Neural cell (in vitro differentiated cells): Measurements from ENCODE around the gene SPHK2. TPM values are rescaled to one million over a fixed set of nuclear protein-coding genes. Genes with fewer than 3 reads are reported as not detected.

ENCODE experiments used
- H2AFZ ChIP-seq: fragments of 200-600, 300-800 bp; sonication (generic), shearing (Covaris generic); 2 replicates; pipeline ENCODE4 v1.6.0; 2014; ENCODE audit warnings: low read depth, mild to moderate bottlenecking, antibody characterized with exemption, low read length, moderate library complexity
- H3F3A ChIP-seq: fragments of 200-600 bp; shearing (Covaris generic); 2 replicates; pipeline ENCODE4 v1.6.1; 2016; ENCODE audit warnings: mild to moderate bottlenecking, moderate library complexity, mixed read lengths, antibody characterized with exemption, low read length; ENCODE audit not compliant: insufficient read depth, poor library complexity, severe bottlenecking
- H3K27ac ChIP-seq: fragments of 200-600, 300-800 bp; sonication (generic), shearing (Covaris generic); 2 replicates; pipeline ENCODE4 v1.5.1; 2014; ENCODE audit warnings: mild to moderate bottlenecking, low read length, moderate library complexity
- H3K27me3 ChIP-seq: fragments of 300-800, 200-600 bp; sonication (generic), shearing (Covaris generic); 2 replicates; pipeline ENCODE4 v1.6.0; 2014; ENCODE audit warnings: mild to moderate bottlenecking, low read depth, low read length, moderate library complexity; ENCODE audit not compliant: insufficient read depth
- H3K36me3 ChIP-seq: fragments of 300-800, 200-600 bp; sonication (generic), shearing (Covaris generic); 2 replicates; pipeline ENCODE4 v1.5.1; 2014; ENCODE audit warnings: mild to moderate bottlenecking, antibody characterized with exemption, low read length, moderate library complexity; ENCODE audit not compliant: insufficient read depth
- H3K4me2 ChIP-seq: fragments of 300-800, 200-600 bp; sonication (generic), shearing (Covaris generic); 2 replicates; pipeline ENCODE4 v1.6.0; 2014; ENCODE audit warnings: mild to moderate bottlenecking, low read length
- H3K4me3 ChIP-seq: fragments of 300-800, 200-600 bp; sonication (generic), shearing (Covaris generic); 2 replicates; pipeline ENCODE4 v1.5.1; 2014; ENCODE audit warnings: mild to moderate bottlenecking, low read length, moderate library complexity
- H3K79me2 ChIP-seq: fragments of 200-600 bp; shearing (Covaris generic); replicated peaks from 2 replicates; pipeline ENCODE4 v1.6.0; 2014; ENCODE audit warnings: mild to moderate bottlenecking, low read length, moderate library complexity; ENCODE audit not compliant: insufficient read depth
- H3K9ac ChIP-seq: fragments of 300-800, 200-600 bp; sonication (generic), shearing (Covaris generic); 2 replicates; pipeline ENCODE4 v1.6.1; 2016; ENCODE audit warnings: mild to moderate bottlenecking, low read length, mixed read lengths
- H3K9me2 ChIP-seq: fragments of 200-600 bp; shearing (Covaris generic); 2 replicates; pipeline ENCODE4 v1.6.1; 2016; ENCODE audit warnings: mild to moderate bottlenecking, low read length, mixed read lengths; ENCODE audit not compliant: insufficient read depth
- H3K9me3 ChIP-seq: fragments of 200-600, 300-800 bp; sonication (generic), shearing (Covaris generic); 2 replicates; pipeline ENCODE4 v1.6.1; 2016; ENCODE audit warnings: mild to moderate bottlenecking, mixed run types, low read length, moderate library complexity, mixed read lengths
- H4K20me1 ChIP-seq: fragments of 200-600 bp; shearing (Covaris generic); 2 replicates; pipeline ENCODE4 v1.6.1; 2016; ENCODE audit warnings: mild to moderate bottlenecking, mixed run types; ENCODE audit not compliant: insufficient read depth
- CTCF ChIP-seq: fragments of 450-650 bp; IDR thresholded peaks from 2 replicates; pipeline ENCODE4 v1.5.1; 2014; ENCODE audit warnings: antibody characterized with exemption, mild to moderate bottlenecking, moderate library complexity; ENCODE audit not compliant: poor library complexity, severe bottlenecking
- EP300 ChIP-seq: fragments of 450-650 bp; conservative IDR thresholded peaks from 2 replicates; pipeline ENCODE4 v1.6.1; 2014; ENCODE audit warnings: antibody characterized with exemption, mild to moderate bottlenecking, moderate library complexity; ENCODE audit not compliant: poor library complexity, severe bottlenecking
- EZH2 ChIP-seq: fragments of 200-600, 300-800 bp; shearing (Covaris generic), sonication (generic); IDR thresholded peaks from 2 replicates; pipeline ENCODE4 v1.6.1; 2014; ENCODE audit warnings: antibody characterized with exemption, low read length, borderline replicate concordance, mild to moderate bottlenecking; ENCODE audit not compliant: insufficient read depth, poor library complexity, severe bottlenecking
- MXI1 ChIP-seq: fragments of 450-650 bp; conservative IDR thresholded peaks from 2 replicates; pipeline ENCODE4 v1.6.1; 2014; ENCODE audit warnings: antibody characterized with exemption, mild to moderate bottlenecking; ENCODE audit not compliant: poor library complexity, severe bottlenecking
- POLR2AphosphoS5 ChIP-seq: IDR thresholded peaks from 2 replicates; pipeline ENCODE4 v1.6.1; 2012
- RAD21 ChIP-seq: fragments of 450-650 bp; conservative IDR thresholded peaks from 2 replicates; pipeline ENCODE4 v1.6.1; 2014; ENCODE audit warnings: antibody characterized with exemption, mild to moderate bottlenecking, moderate library complexity
- REST ChIP-seq: IDR thresholded peaks from 2 replicates; pipeline ENCODE4 v1.6.1; 2012; ENCODE audit warnings: borderline replicate concordance
- SMC3 ChIP-seq: fragments of 450-650 bp; conservative IDR thresholded peaks from 2 replicates; pipeline ENCODE4 v1.6.1; 2014; ENCODE audit warnings: antibody characterized with exemption, mild to moderate bottlenecking, moderate library complexity; ENCODE audit not compliant: poor library complexity
- TAF1 ChIP-seq: IDR thresholded peaks from 2 replicates; pipeline ENCODE4 v1.6.1; 2012; ENCODE audit warnings: low read depth
- polyA plus RNA-seq: library from polyadenylated mRNA; depleted of rRNA; stranded (reverse); fragments of >200 nt; gene quantifications from 2 replicates; pipeline ENCODE4 v1.2.3, GENCODE V29; 2014

Gene SPHK2
- polyA plus RNA-seq, 1 donor from 2014 or later, result 22.6 TPM

GRCh38 chr19:48669903-48670668, 50.8 kb downstream of the SPHK2 start:
- Histone ChIP-seq H3K27ac (no peak overlapping the region), H3K79me2 (no peaks in the 10 kb centered on the region), H3K4me2 (no peak overlapping the region), H3K4me3 (no peak overlapping the region), H4K20me1 (no peaks in the 10 kb centered on the region), H3K9me2 (no peaks in the 10 kb centered on the region), H3K9me3 (no peaks in the 10 kb centered on the region), H3F3A (no peaks in the 10 kb centered on the region), H3K27me3 (no peaks in the 10 kb centered on the region), H2AFZ (no peak overlapping the region), H3K36me3 (no peaks in the 10 kb centered on the region), H3K9ac (no peak overlapping the region)
- TF ChIP-seq EP300 (no peak), EZH2 (no peak), POLR2AphosphoS5 (no peak), RAD21 (no peak), MXI1 (no peak), REST (no peak), CTCF (no peak)

- TF ChIP-seq RAD21 (no peak), CTCF (no peak), SMC3 (no peak), EZH2 (no peak), POLR2AphosphoS5 (no peak), EP300 (no peak), MXI1 (no peak), TAF1 (no peak), REST (no peak)
- no peak overlapping the region for H3K4me2 ChIP-seq
- no peaks in the 10 kb centered on the region for H3K79me2 ChIP-seq
- H3K36me3 ChIP-seq, result no peaks in the 10 kb centered on the region
- no peak overlapping the region for H3K27ac ChIP-seq
- no peaks in the 10 kb centered on the region for H3K9me2 ChIP-seq
- H3K27me3 ChIP-seq, result no peaks in the 10 kb centered on the region
- no peaks in the 10 kb centered on the region for H3F3A ChIP-seq
- no peak overlapping the region for H2AFZ ChIP-seq
- no peak overlapping the region for H3K9ac ChIP-seq
- no peaks in the 10 kb centered on the region for H4K20me1 ChIP-seq
- H3K4me3 ChIP-seq, result no peak overlapping the region
- no peaks in the 10 kb centered on the region for H3K9me3 ChIP-seq
Measured at GRCh38 chr19:48670699-48671445, 51.6 kb downstream of the SPHK2 start.
